Activated CD4-positive, alpha-beta T cell treated with anti-CD3 and anti-CD28 coated beads, Interleukin-2, amount 50 U/mL, for 24 hours (primary cell): ENCODE results near the gene GTF2I.
A peak's percentile ranks its signal among the peaks of the same experiment; 100 is the strongest.
"Not testable (repeated sequence)": the region's sequence is repeated elsewhere in the genome, so short reads cannot be mapped to it uniquely, and the experiment has no call there.

Experiments
- DNase-seq, 2 donors: peaks; one replicate each; pipeline ENCODE4 v3.0.0-alpha.2; 2020; ENCODE audit warnings: low read depth in 1 of 2, low spot score in 1 of 2

Gene GTF2I

GRCh38 chr7:74773760-74774750, 116.5 kb downstream of the GTF2I start, which contains the start of gene NCF1:
TSS of gene NCF1 (plus strand) at chr7:74774011. CDS start at chr7:74774032, 21 bp downstream.
- DNase-seq = not testable (repeated sequence)

- not testable (repeated sequence) for DNase-seq
Measured at GRCh38 chr7:74775111-74775510, 117.6 kb downstream of the GTF2I start.

GRCh38 chr7:74779053-74779452, 121.5 kb downstream of the GTF2I start:
- DNase-seq = not testable (repeated sequence)

GRCh38 chr7:74781746-74782145, 124.2 kb downstream of the GTF2I start:
- DNase-seq = not testable (repeated sequence)

GRCh38 chr7:74783595-74783994, 126.1 kb downstream of the GTF2I start:
- DNase-seq = not testable (repeated sequence)

GRCh38 chr7:74788369-74789150, 131.0 kb downstream of the GTF2I start:
- peak; percentile 90 to 98 for DNase-seq

- DNase-seq = not testable (repeated sequence)
Measured at GRCh38 chr7:74789200-74789736, 131.8 kb downstream of the GTF2I start.

- DNase-seq = not testable (repeated sequence)
Measured at GRCh38 chr7:74797848-74798622, 140.5 kb downstream of the GTF2I start.

GRCh38 chr7:74798644-74799043, 141.1 kb downstream of the GTF2I start:
- not testable (repeated sequence) for DNase-seq
